DND-41 (cell line): Measurements from ENCODE around the gene SMS.

ENCODE experiments used
- CTCF ChIP-seq: IDR thresholded peaks from 2 replicates; pipeline ENCODE4 v1.5.1; 2012; ENCODE audit warnings: borderline replicate concordance, low read length, moderate library complexity, mild to moderate bottlenecking; ENCODE audit not compliant: poor library complexity, severe bottlenecking; ENCODE audit errors: extremely low read depth
- EZH2 ChIP-seq: IDR thresholded peaks from 3 replicates; pipeline ENCODE4 v1.6.1; 2012; ENCODE audit warnings: borderline replicate concordance, low read depth, mild to moderate bottlenecking, moderate library complexity, low read length, inconsistent platforms; ENCODE audit not compliant: severe bottlenecking

GRCh38 chrX:21990832-21991231 lies 50.3 kb downstream of the SMS start:
- TF ChIP-seq CTCF (no peak), EZH2 (no peak)
